ENCODE measurements around the gene CTLA4. TPM values are rescaled to one million over a fixed set of nuclear protein-coding genes. Genes with fewer than 3 reads are reported as not detected.

Gene CTLA4
- total RNA-seq, 1 donor from 2014 or later = 1.4 TPM

DNA sequence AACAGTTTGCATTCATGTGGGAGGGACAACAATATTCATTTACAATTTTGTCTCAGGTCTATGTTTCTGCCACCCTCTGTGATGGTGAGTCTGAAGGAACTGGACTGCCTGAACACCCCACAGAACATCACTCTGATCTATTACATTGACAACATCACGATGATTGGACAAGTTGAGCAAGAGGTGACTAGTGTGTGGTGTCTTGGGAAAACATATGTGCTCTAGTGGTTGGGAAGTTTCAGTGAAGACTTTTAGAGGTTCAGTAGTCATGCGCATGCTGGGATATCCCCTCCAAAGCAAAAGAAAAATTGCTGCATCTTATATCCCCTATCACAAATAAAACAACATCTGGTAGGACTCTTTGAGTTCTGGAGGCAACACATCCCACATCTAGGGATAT is 18.6 kb upstream of the CTLA4 start:
- ATAC-seq (no peak), DNase-seq (no peak)
- Histone ChIP-seq H3K36me3 (no peaks in the 10 kb centered on the region), H3K27ac (no peak overlapping the region), H3K4me3 (no peak overlapping the region), H3K4me1 (no peaks in the 10 kb centered on the region), H3K27me3 (no peaks in the 10 kb centered on the region), H3K9me3 (no peaks in the 10 kb centered on the region)
- TF ChIP-seq, protein P1, sequence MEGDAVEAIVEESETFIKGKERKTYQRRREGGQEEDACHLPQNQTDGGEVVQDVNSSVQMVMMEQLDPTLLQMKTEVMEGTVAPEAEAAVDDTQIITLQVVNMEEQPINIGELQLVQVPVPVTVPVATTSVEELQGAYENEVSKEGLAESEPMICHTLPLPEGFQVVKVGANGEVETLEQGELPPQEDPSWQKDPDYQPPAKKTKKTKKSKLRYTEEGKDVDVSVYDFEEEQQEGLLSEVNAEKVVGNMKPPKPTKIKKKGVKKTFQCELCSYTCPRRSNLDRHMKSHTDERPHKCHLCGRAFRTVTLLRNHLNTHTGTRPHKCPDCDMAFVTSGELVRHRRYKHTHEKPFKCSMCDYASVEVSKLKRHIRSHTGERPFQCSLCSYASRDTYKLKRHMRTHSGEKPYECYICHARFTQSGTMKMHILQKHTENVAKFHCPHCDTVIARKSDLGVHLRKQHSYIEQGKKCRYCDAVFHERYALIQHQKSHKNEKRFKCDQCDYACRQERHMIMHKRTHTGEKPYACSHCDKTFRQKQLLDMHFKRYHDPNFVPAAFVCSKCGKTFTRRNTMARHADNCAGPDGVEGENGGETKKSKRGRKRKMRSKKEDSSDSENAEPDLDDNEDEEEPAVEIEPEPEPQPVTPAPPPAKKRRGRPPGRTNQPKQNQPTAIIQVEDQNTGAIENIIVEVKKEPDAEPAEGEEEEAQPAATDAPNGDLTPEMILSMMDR (IDR thresholded peaks at IDR 0.05) = no peak
- intact Hi-C loops (cut with DNase I) = no loop called here

DNA sequence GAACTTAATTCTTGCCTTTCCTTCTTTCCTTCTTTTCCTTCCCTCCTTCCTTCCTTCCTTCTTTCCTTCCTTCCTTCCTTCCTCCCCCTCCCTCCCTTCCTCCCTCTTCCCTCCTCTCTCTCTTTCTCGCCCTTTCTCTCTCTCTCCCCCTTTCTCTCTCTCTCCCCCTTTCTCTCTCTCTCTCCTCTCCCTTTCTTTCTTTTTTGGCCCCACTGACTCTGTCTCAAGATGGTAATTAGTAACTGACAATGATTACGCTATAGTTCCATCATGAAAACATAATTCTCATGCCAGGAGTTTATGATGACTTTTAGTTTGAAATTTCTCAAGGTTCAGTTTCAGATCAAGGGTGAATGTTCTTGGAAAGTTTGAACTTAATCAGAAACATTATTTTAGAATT is 14.8 kb upstream of the CTLA4 start:
- ATAC-seq = no peak
- no peak overlapping the region for H3K4me3 ChIP-seq
- TF ChIP-seq, protein P1 (IDR thresholded peaks at IDR 0.05) = no peak

DNA sequence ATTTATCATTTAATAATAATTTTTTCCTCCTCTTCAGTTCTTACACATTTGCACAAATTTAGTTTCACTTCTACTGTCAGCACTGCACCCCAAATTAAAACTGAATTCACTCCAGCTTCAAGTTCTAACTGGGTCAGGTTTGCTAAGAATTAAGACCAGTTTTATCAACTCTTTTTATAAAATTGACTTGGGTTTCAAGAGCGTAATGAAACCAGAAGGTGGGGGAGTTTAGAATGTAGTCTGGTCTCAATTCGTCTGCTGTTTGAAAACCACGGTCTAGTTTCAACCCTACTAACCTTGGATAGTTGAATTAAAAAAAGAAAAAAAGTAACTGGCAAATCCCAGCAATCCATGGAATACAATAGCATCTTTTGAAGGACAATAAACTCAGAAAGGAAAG is 14.3 kb upstream of the CTLA4 start:
- DNase-seq = no peak
- no peaks in the 10 kb centered on the region for H3K9me3 ChIP-seq
- no peaks in the 10 kb centered on the region for H3K27me3 ChIP-seq
- intact Hi-C loops (cut with DNase I) = no loop called here
- no peak overlapping the region for H3K27ac ChIP-seq
- H3K4me3 ChIP-seq = no peak overlapping the region
- H3K36me3 ChIP-seq = no peaks in the 10 kb centered on the region
- H3K4me1 ChIP-seq = no peaks in the 10 kb centered on the region
- no peak for ATAC-seq
- TF ChIP-seq, protein P1 (IDR thresholded peaks at IDR 0.05) = no peak

More for the DNA sequence above, 14.8 kb upstream of the CTLA4 start:
- intact Hi-C loops (cut with DNase I) = no loop called here
- Histone ChIP-seq H3K4me1 (no peaks in the 10 kb centered on the region), H3K36me3 (no peaks in the 10 kb centered on the region), H3K27ac (no peak overlapping the region), H3K9me3 (no peaks in the 10 kb centered on the region), H3K27me3 (no peaks in the 10 kb centered on the region)
- DNase-seq = no peak

DNA sequence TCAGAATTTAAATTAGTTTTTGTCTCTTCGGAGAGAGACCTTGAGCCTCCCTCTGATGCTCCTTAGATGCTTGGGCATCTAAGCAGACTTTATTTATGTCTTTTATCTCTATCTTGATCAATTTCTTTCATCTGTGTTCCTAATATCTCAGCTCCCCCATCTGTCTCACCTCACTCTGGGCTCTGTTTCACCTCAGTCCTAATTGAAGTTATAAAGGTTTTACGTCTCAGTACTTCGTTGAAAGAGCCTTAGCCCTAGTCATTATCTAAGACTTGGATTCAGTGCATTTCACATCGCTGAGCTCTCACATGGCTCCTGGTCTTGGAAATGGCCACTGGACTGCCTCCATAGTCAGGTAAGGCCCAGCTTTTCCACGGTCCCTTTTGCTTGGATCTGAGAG is 13.8 kb upstream of the CTLA4 start:
- Histone ChIP-seq H3K27ac (no peak overlapping the region), H3K4me3 (no peak overlapping the region), H3K36me3 (no peaks in the 10 kb centered on the region), H3K27me3 (no peaks in the 10 kb centered on the region), H3K4me1 (no peaks in the 10 kb centered on the region), H3K9me3 (no peaks in the 10 kb centered on the region)
- no peak for ATAC-seq
- intact Hi-C loops (cut with DNase I) = no loop called here
- TF ChIP-seq, protein P1 (IDR thresholded peaks at IDR 0.05) = no peak
- DNase-seq = no peak

DNA sequence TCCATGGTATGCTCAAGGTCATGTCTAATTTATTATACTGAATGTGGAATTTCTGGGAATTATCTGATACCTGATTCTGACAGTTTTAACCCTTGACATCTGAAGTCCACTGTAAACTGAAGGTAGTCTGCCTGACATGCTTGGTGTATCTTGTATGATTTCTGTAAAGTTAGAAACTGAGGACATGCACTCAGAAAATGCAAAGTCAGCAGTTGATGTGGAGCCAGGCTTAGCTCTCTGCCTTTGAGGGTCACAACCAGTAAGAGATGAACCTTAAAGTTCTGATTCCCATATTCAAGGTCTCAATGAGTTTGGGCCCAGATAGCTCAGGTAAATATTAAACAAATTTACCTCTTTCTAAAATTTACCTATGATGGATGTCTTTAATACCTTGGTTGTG is 12.3 kb upstream of the CTLA4 start:
- H3K27ac ChIP-seq = no peak overlapping the region
- ATAC-seq = no peak
- H3K4me1 ChIP-seq = no peaks in the 10 kb centered on the region
- TF ChIP-seq, protein P1 (IDR thresholded peaks at IDR 0.05) = no peak
- no peak for DNase-seq
- H3K36me3 ChIP-seq = no peaks in the 10 kb centered on the region
- H3K9me3 ChIP-seq = no peaks in the 10 kb centered on the region
- no peak overlapping the region for H3K4me3 ChIP-seq
- no peaks in the 10 kb centered on the region for H3K27me3 ChIP-seq
- intact Hi-C loops (cut with DNase I) = no loop called here

DNA sequence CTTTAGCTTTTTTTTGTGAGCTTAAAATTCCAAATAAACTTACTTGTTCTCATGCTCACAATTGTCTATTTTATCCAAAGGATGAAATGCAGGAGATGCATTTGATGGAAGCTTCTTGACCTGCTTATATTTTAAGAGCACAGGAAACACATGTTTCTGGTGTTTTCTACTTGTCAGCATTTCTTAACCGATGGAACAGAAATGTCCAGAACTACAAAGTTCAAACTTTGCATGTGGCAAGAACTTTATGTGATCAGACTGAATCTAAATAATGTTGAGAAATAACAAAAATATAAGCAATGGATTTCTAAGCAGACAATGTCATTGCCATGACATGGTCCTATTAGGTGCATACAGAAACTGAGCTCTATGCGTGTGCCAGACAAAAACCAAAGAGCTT is 9.9 kb upstream of the CTLA4 start:
- H3K36me3 ChIP-seq = no peaks in the 10 kb centered on the region
- TF ChIP-seq, protein P1 (IDR thresholded peaks at IDR 0.05) = no peak
- H3K27ac ChIP-seq = no peak overlapping the region
- H3K9me3 ChIP-seq = no peaks in the 10 kb centered on the region
- DNase-seq (no peak), ATAC-seq (no peak)
- intact Hi-C loops (cut with DNase I) = no loop called here
- no peaks in the 10 kb centered on the region for H3K4me1 ChIP-seq
- H3K27me3 ChIP-seq = no peaks in the 10 kb centered on the region
- no peak overlapping the region for H3K4me3 ChIP-seq
